ENCODE measurements around the gene ETV3. TPM values are rescaled to one million over a fixed set of nuclear protein-coding genes. Genes with fewer than 3 reads are reported as not detected.

The ETV3 gene
- total and polyA plus RNA-seq, 5 donors from 2014 or later: 6.2 to 89.5 (median 9.0) TPM

- ATAC-seq (ENCODE audit: low read depth in 2 of 2) (no peak), DNase-seq (no peak)
- Histone ChIP-seq H3K4me3 (ENCODE audit: low read depth, low read length) (no peak overlapping the region), H3K36me3 (ENCODE audit: control insufficient read depth, insufficient read depth, low read length) (no peaks in the 10 kb centered on the region), H3K27me3 (ENCODE audit: control insufficient read depth, insufficient read depth, low read length) (peaks cover 4% of the 10 kb centered on the region), H3K27ac (ENCODE audit: insufficient read depth, low read length, poor library complexity, severe bottlenecking) (no peak overlapping the region), H3K9me3 (ENCODE audit: control insufficient read depth in 2 of 2, low read length in 2 of 2) (no peaks in the 10 kb centered on the region), H3K4me1 (ENCODE audit: control insufficient read depth, insufficient read depth, low read length, poor library complexity, severe bottlenecking) (peaks cover 5% of the 10 kb centered on the region)
- Mint-ChIP-seq H3K4me1 (peaks cover 0 to 17% (median 9%) of the 10 kb centered on the region in 4 donors), H3K36me3 (no peaks in the 10 kb centered on the region), H3K27me3 (peaks cover 26% of the 10 kb centered on the region), H3K4me3 (no peak overlapping the region), H3K27ac (no peak overlapping the region), H3K9me3 (no peaks in the 10 kb centered on the region)
These were observed 20.8 kb upstream of the ETV3 start for GRCh38 chr1:157158967-157159366.

GRCh38 chr1:157157501-157158190, 19.5 kb upstream of the ETV3 start:
- Histone ChIP-seq H3K4me1 (ENCODE audit: control insufficient read depth, insufficient read depth, low read length, poor library complexity, severe bottlenecking) (peaks cover 5% of the 10 kb centered on the region), H3K27ac (ENCODE audit: insufficient read depth, low read length, poor library complexity, severe bottlenecking) (no peak overlapping the region), H3K4me3 (ENCODE audit: low read depth, low read length) (no peak overlapping the region), H3K9me3 (ENCODE audit: control insufficient read depth in 2 of 2, low read length in 2 of 2) (no peaks in the 10 kb centered on the region), H3K36me3 (ENCODE audit: control insufficient read depth, insufficient read depth, low read length) (no peaks in the 10 kb centered on the region), H3K27me3 (ENCODE audit: control insufficient read depth, insufficient read depth, low read length) (peaks cover 4% of the 10 kb centered on the region)
- peaks cover 28% of the 10 kb centered on the region for H3K27me3 Mint-ChIP-seq
- no peaks in the 10 kb centered on the region for H3K36me3 Mint-ChIP-seq
- no peak for ATAC-seq (ENCODE audit: low read depth in 2 of 2)
- no peak overlapping the region for H3K27ac Mint-ChIP-seq
- H3K4me1 Mint-ChIP-seq: peaks cover 0 to 17% (median 4%) of the 10 kb centered on the region in 4 donors
- H3K4me3 Mint-ChIP-seq: no peak overlapping the region
- DNase-seq: no peak
- H3K9me3 Mint-ChIP-seq: no peaks in the 10 kb centered on the region

GRCh38 chr1:157156058-157156541, 17.9 kb upstream of the ETV3 start:
- peaks cover 4% of the 10 kb centered on the region for H3K27me3 ChIP-seq (ENCODE audit: control insufficient read depth, insufficient read depth, low read length)
- peak overlapping the region in 1 of 3 donors; percentile 65 for H3K27ac Mint-ChIP-seq
- H3K9me3 ChIP-seq (ENCODE audit: control insufficient read depth in 2 of 2, low read length in 2 of 2): no peaks in the 10 kb centered on the region
- ATAC-seq (ENCODE audit: low read depth in 2 of 2) (peak; percentile 59 to 65), DNase-seq (peak; percentile 63 to 67 (median 65))
- no peak overlapping the region for H3K4me3 Mint-ChIP-seq
- H3K27ac ChIP-seq (ENCODE audit: insufficient read depth, low read length, poor library complexity, severe bottlenecking): no peak overlapping the region
- no peak overlapping the region for H3K4me3 ChIP-seq (ENCODE audit: low read depth, low read length)
- peaks cover 36% of the 10 kb centered on the region for H3K27me3 Mint-ChIP-seq
- H3K36me3 ChIP-seq (ENCODE audit: control insufficient read depth, insufficient read depth, low read length): no peaks in the 10 kb centered on the region
- peaks cover 0 to 17% (median 5%) of the 10 kb centered on the region in 4 donors for H3K4me1 Mint-ChIP-seq
- peaks cover 5% of the 10 kb centered on the region for H3K4me1 ChIP-seq (ENCODE audit: control insufficient read depth, insufficient read depth, low read length, poor library complexity, severe bottlenecking)
- no peaks in the 10 kb centered on the region for H3K36me3 Mint-ChIP-seq
- H3K9me3 Mint-ChIP-seq: no peaks in the 10 kb centered on the region

- H3K27ac Mint-ChIP-seq: peak overlapping the region in 1 of 3 donors; percentile 65
- no peaks in the 10 kb centered on the region for H3K9me3 Mint-ChIP-seq
- peaks cover 4% of the 10 kb centered on the region for H3K27me3 ChIP-seq (ENCODE audit: control insufficient read depth, insufficient read depth, low read length)
- no peak overlapping the region for H3K4me3 Mint-ChIP-seq
- ATAC-seq (ENCODE audit: low read depth in 2 of 2): no peak
- H3K4me3 ChIP-seq (ENCODE audit: low read depth, low read length): no peak overlapping the region
- H3K36me3 ChIP-seq (ENCODE audit: control insufficient read depth, insufficient read depth, low read length): no peaks in the 10 kb centered on the region
- H3K4me1 ChIP-seq (ENCODE audit: control insufficient read depth, insufficient read depth, low read length, poor library complexity, severe bottlenecking): peaks cover 5% of the 10 kb centered on the region
- peaks cover 3 to 22% (median 7%) of the 10 kb centered on the region in 4 donors for H3K4me1 Mint-ChIP-seq
- no peaks in the 10 kb centered on the region for H3K9me3 ChIP-seq (ENCODE audit: control insufficient read depth in 2 of 2, low read length in 2 of 2)
- H3K36me3 Mint-ChIP-seq: no peaks in the 10 kb centered on the region
- H3K27me3 Mint-ChIP-seq: peaks cover 40% of the 10 kb centered on the region
- no peak overlapping the region for H3K27ac ChIP-seq (ENCODE audit: insufficient read depth, low read length, poor library complexity, severe bottlenecking)
- no peak for DNase-seq
These were observed 17.5 kb upstream of the ETV3 start for GRCh38 chr1:157155658-157156057.

GRCh38 chr1:157154940-157155514, 16.8 kb upstream of the ETV3 start:
- H3K36me3 ChIP-seq (ENCODE audit: control insufficient read depth, insufficient read depth, low read length): no peaks in the 10 kb centered on the region
- peaks cover 5% of the 10 kb centered on the region for H3K4me1 ChIP-seq (ENCODE audit: control insufficient read depth, insufficient read depth, low read length, poor library complexity, severe bottlenecking)
- ATAC-seq (ENCODE audit: low read depth in 2 of 2) (no peak), DNase-seq (no peak)
- Mint-ChIP-seq H3K4me1 (peaks cover 5 to 24% (median 8%) of the 10 kb centered on the region in 4 donors), H3K27me3 (peaks cover 35% of the 10 kb centered on the region), H3K9me3 (no peaks in the 10 kb centered on the region), H3K36me3 (no peaks in the 10 kb centered on the region), H3K27ac (no peak overlapping the region), H3K4me3 (no peak overlapping the region)
- H3K4me3 ChIP-seq (ENCODE audit: low read depth, low read length): no peak overlapping the region
- peaks cover 4% of the 10 kb centered on the region for H3K27me3 ChIP-seq (ENCODE audit: control insufficient read depth, insufficient read depth, low read length)
- H3K27ac ChIP-seq (ENCODE audit: insufficient read depth, low read length, poor library complexity, severe bottlenecking): no peak overlapping the region
- no peaks in the 10 kb centered on the region for H3K9me3 ChIP-seq (ENCODE audit: control insufficient read depth in 2 of 2, low read length in 2 of 2)

- H3K4me1 Mint-ChIP-seq: peaks cover 5 to 24% (median 8%) of the 10 kb centered on the region in 4 donors
- peaks cover 5% of the 10 kb centered on the region for H3K4me1 ChIP-seq (ENCODE audit: control insufficient read depth, insufficient read depth, low read length, poor library complexity, severe bottlenecking)
- H3K9me3 ChIP-seq (ENCODE audit: control insufficient read depth in 2 of 2, low read length in 2 of 2): no peaks in the 10 kb centered on the region
- H3K4me3 ChIP-seq (ENCODE audit: low read depth, low read length): no peak overlapping the region
- H3K27me3 Mint-ChIP-seq: peaks cover 35% of the 10 kb centered on the region
- no peak overlapping the region for H3K27ac ChIP-seq (ENCODE audit: insufficient read depth, low read length, poor library complexity, severe bottlenecking)
- ATAC-seq (ENCODE audit: low read depth in 2 of 2) (no peak), DNase-seq (no peak)
- no peaks in the 10 kb centered on the region for H3K36me3 ChIP-seq (ENCODE audit: control insufficient read depth, insufficient read depth, low read length)
- H3K36me3 Mint-ChIP-seq: no peaks in the 10 kb centered on the region
- H3K4me3 Mint-ChIP-seq: peak overlapping the region in 1 of 4 donors; percentile 17
- H3K9me3 Mint-ChIP-seq: no peaks in the 10 kb centered on the region
- H3K27ac Mint-ChIP-seq: peak overlapping the region in 2 of 3 donors; percentile 9 to 52
- peaks cover 4% of the 10 kb centered on the region for H3K27me3 ChIP-seq (ENCODE audit: control insufficient read depth, insufficient read depth, low read length)
These were observed 16.1 kb upstream of the ETV3 start for GRCh38 chr1:157154291-157154690.

GRCh38 chr1:157153746-157154145, 15.6 kb upstream of the ETV3 start:
- H3K27ac ChIP-seq (ENCODE audit: insufficient read depth, low read length, poor library complexity, severe bottlenecking): no peak overlapping the region
- peaks cover 6% of the 10 kb centered on the region for H3K27me3 ChIP-seq (ENCODE audit: control insufficient read depth, insufficient read depth, low read length)
- peaks cover 5% of the 10 kb centered on the region for H3K4me1 ChIP-seq (ENCODE audit: control insufficient read depth, insufficient read depth, low read length, poor library complexity, severe bottlenecking)
- H3K4me3 ChIP-seq (ENCODE audit: low read depth, low read length): no peak overlapping the region
- DNase-seq (no peak), ATAC-seq (ENCODE audit: low read depth in 2 of 2) (no peak)
- no peaks in the 10 kb centered on the region for H3K36me3 ChIP-seq (ENCODE audit: control insufficient read depth, insufficient read depth, low read length)
- Mint-ChIP-seq H3K4me3 (peak overlapping the region in 1 of 4 donors; percentile 17), H3K4me1 (peaks cover 5 to 24% (median 8%) of the 10 kb centered on the region in 4 donors), H3K27ac (peak overlapping the region in 2 of 3 donors; percentile 9 to 59), H3K36me3 (no peaks in the 10 kb centered on the region), H3K27me3 (peaks cover 35% of the 10 kb centered on the region), H3K9me3 (no peaks in the 10 kb centered on the region)
- H3K9me3 ChIP-seq (ENCODE audit: control insufficient read depth in 2 of 2, low read length in 2 of 2): no peaks in the 10 kb centered on the region
